IMR-90 (cell line): Measurements from ENCODE around the gene HMHB1. TPM values are rescaled to one million over a fixed set of nuclear protein-coding genes. Genes with fewer than 3 reads are reported as not detected.

Source experiments
- ATAC-seq: fragments of 200-7000 bp; cut with Tn5 transposase; 2 replicates; pipeline ENCODE4 v1.9.1; 2020; ENCODE audit warnings: low read depth, mild to moderate bottlenecking, moderate library complexity
- BruUV-seq: library from RNA; stranded (reverse); fragments of 400-500 nt; replicated peaks from 2 replicates; lab custom pipeline; 2021; lab: Mats Ljungman, UMichigan
- CTCF ChIA-PET: fragments of 300-600 bp; formaldehyde crosslinking; extraction: SDS; loops from one replicate; lab custom pipeline; 2021; ENCODE audit warnings: antibody characterized with exemption; lab: Yijun Ruan, JAX
- POLR2A ChIA-PET: fragments of 300-600 bp; sonication (Branson Sonifier 250); formaldehyde crosslinking; loops from one replicate; lab custom pipeline; 2022; ENCODE audit warnings: antibody characterized with exemption; ENCODE audit not compliant: unreplicated experiment; lab: Charles Lee
- DNase-seq: peaks from one replicate; pipeline ENCODE4 v3.0.0; 2013
- H2AFZ ChIP-seq: replicated peaks from 2 replicates; pipeline ENCODE3; 2013; ENCODE audit warnings: low read length, mild to moderate bottlenecking; ENCODE audit not compliant: poor library complexity
- H2AK5ac ChIP-seq: 2 replicates; pipeline ENCODE4 v1.6.1; 2013; ENCODE audit warnings: low read depth, low read length, inconsistent platforms
- H2AK9ac ChIP-seq: replicated peaks from 2 replicates; pipeline ENCODE3; 2013; ENCODE audit warnings: mild to moderate bottlenecking, low read depth, low read length, moderate library complexity; ENCODE audit not compliant: poor library complexity
- H2BK120ac ChIP-seq: 2 replicates; pipeline ENCODE4 v1.6.1; 2013; ENCODE audit warnings: low read depth, low read length, inconsistent platforms
- H2BK15ac ChIP-seq: 3 replicates; pipeline ENCODE4 v1.6.1; 2013; ENCODE audit warnings: low read depth, low read length, inconsistent platforms
- H2BK20ac ChIP-seq: 2 replicates; pipeline ENCODE4 v1.6.1; 2013; ENCODE audit warnings: low read depth, mild to moderate bottlenecking, inconsistent platforms, low read length, moderate library complexity
- H2BK5ac ChIP-seq: 2 replicates; pipeline ENCODE4 v1.6.1; 2013; ENCODE audit warnings: mild to moderate bottlenecking, low read depth, low read length, inconsistent platforms; ENCODE audit not compliant: poor library complexity, severe bottlenecking
- H3K14ac ChIP-seq: replicated peaks from 2 replicates; pipeline ENCODE4 v1.6.1; 2013; ENCODE audit warnings: low read depth, low read length, inconsistent platforms
- H3K18ac ChIP-seq: 2 replicates; pipeline ENCODE4 v1.6.1; 2013; ENCODE audit warnings: low read depth, low read length, control low read depth
- H3K23ac ChIP-seq: 2 replicates; pipeline ENCODE4 v1.6.1; 2013; ENCODE audit warnings: low read depth, low read length, inconsistent platforms
- H3K27ac ChIP-seq: 2 replicates; pipeline ENCODE4 v1.5.1; 2013; ENCODE audit warnings: mild to moderate bottlenecking, control low read depth, low read length; ENCODE audit not compliant: insufficient read depth
- H3K27me3 ChIP-seq: 2 replicates; pipeline ENCODE4 v1.6.1; 2013; ENCODE audit warnings: low read length; ENCODE audit not compliant: control insufficient read depth, insufficient read depth
- H3K36me3 ChIP-seq: 2 replicates; pipeline ENCODE4 v1.6.1; 2013; ENCODE audit warnings: low read length, mixed read lengths; ENCODE audit not compliant: control insufficient read depth, insufficient read depth
- H3K4ac ChIP-seq: 2 replicates; pipeline ENCODE4 v1.6.1; 2013; ENCODE audit warnings: low read depth, low read length, inconsistent platforms
- H3K4me1 ChIP-seq: 2 replicates; pipeline ENCODE4 v1.6.1; 2013; ENCODE audit warnings: low read length, mixed read lengths; ENCODE audit not compliant: control insufficient read depth, insufficient read depth
- H3K4me2 ChIP-seq: 2 replicates; pipeline ENCODE4 v1.6.1; 2013; ENCODE audit warnings: low read depth, mild to moderate bottlenecking, control low read depth, low read length, moderate library complexity
- H3K4me3 ChIP-seq: 2 replicates; pipeline ENCODE4 v1.5.1; 2013; ENCODE audit warnings: low read depth, mild to moderate bottlenecking, control low read depth, low read length, moderate library complexity; ENCODE audit not compliant: insufficient read depth
- H3K56ac ChIP-seq: 2 replicates; pipeline ENCODE4 v1.6.1; 2013; ENCODE audit warnings: low read length, inconsistent platforms; ENCODE audit not compliant: insufficient read depth; ENCODE audit errors: extremely low read depth
- H3K79me1 ChIP-seq, 2 experiments: 2 replicates each; pipeline ENCODE4 v1.6.1; 2013; ENCODE audit warnings: low read length in 2 of 2, inconsistent platforms in 1 of 2, low read depth in 1 of 2
- H3K9ac ChIP-seq: 2 replicates; pipeline ENCODE4 v1.6.1; 2013; ENCODE audit warnings: low read depth, low read length, control low read depth
- H3K9me1 ChIP-seq: 2 replicates; pipeline ENCODE4 v1.6.1; 2013; ENCODE audit warnings: low read length, inconsistent platforms; ENCODE audit not compliant: insufficient read depth
- H3K9me3 ChIP-seq: 2 replicates; pipeline ENCODE4 v1.6.1; 2013; ENCODE audit warnings: low read length; ENCODE audit not compliant: control insufficient read depth, insufficient read depth
- H4K20me1 ChIP-seq: 2 replicates; pipeline ENCODE4 v1.6.1; 2013; ENCODE audit warnings: low read length, inconsistent platforms; ENCODE audit not compliant: insufficient read depth
- H4K5ac ChIP-seq: 2 replicates; pipeline ENCODE4 v1.6.1; 2013; ENCODE audit warnings: mild to moderate bottlenecking, low read depth, low read length, control low read depth
- H4K8ac ChIP-seq, 2 experiments: 2 replicates each; pipeline ENCODE4 v1.6.1; 2013; ENCODE audit warnings: low read depth in 2 of 2, low read length in 2 of 2, control low read depth in 1 of 2, inconsistent platforms in 1 of 2
- H4K91ac ChIP-seq: 2 replicates; pipeline ENCODE4 v1.6.1; 2013; ENCODE audit warnings: low read depth, low read length, inconsistent platforms; ENCODE audit not compliant: insufficient read depth
- BHLHE40 ChIP-seq: fragments of 150-350 bp; IDR thresholded peaks from 2 replicates; pipeline ENCODE4 v1.6.1; 2016; ENCODE audit warnings: mild to moderate bottlenecking, low read depth, low read length
- CEBPB ChIP-seq: IDR thresholded peaks from 2 replicates; pipeline ENCODE4 v1.6.1; 2012; ENCODE audit warnings: low read depth, low read length, improper control_type of control experiment
- CHD1 ChIP-seq: IDR thresholded peaks from 2 replicates; pipeline ENCODE4 v1.6.1; 2012; ENCODE audit warnings: low read depth, low read length, improper control_type of control experiment
- FOS ChIP-seq: fragments of 150-350 bp; IDR thresholded peaks from 2 replicates; pipeline ENCODE4 v1.6.1; 2016; ENCODE audit warnings: low read depth, low read length
- MAFK ChIP-seq: IDR thresholded peaks from 2 replicates; pipeline ENCODE4 v1.6.1; 2012; ENCODE audit warnings: low read depth, low read length, improper control_type of control experiment
- MAZ ChIP-seq: IDR thresholded peaks from 2 replicates; pipeline ENCODE4 v1.6.1; 2012; ENCODE audit warnings: low read depth, mild to moderate bottlenecking, low read length, improper control_type of control experiment, moderate library complexity, borderline replicate concordance
- MXI1 ChIP-seq: IDR thresholded peaks from 2 replicates; pipeline ENCODE4 v1.6.1; 2012; ENCODE audit warnings: low read depth, mild to moderate bottlenecking, low read length, moderate library complexity, borderline replicate concordance
- NFE2L2 ChIP-seq: fragments of 150-350 bp; IDR thresholded peaks from 2 replicates; pipeline ENCODE4 v1.6.1; 2016; ENCODE audit warnings: low read depth, mild to moderate bottlenecking, low read length
- POLR2A ChIP-seq: IDR thresholded peaks from 2 replicates; pipeline ENCODE4 v1.6.1; 2012; ENCODE audit warnings: mild to moderate bottlenecking, low read depth, low read length
- RCOR1 ChIP-seq: IDR thresholded peaks from 2 replicates; pipeline ENCODE4 v1.6.1; 2012; ENCODE audit warnings: mild to moderate bottlenecking, low read length, improper control_type of control experiment; ENCODE audit not compliant: insufficient replicate concordance
- RFX5 ChIP-seq: IDR thresholded peaks from 2 replicates; pipeline ENCODE4 v1.8.0; 2012; ENCODE audit warnings: low read depth, mild to moderate bottlenecking, low read length, moderate library complexity
- SMC3 ChIP-seq: fragments of 150-350 bp; IDR thresholded peaks from 2 replicates; pipeline ENCODE4 v1.6.1; 2016; ENCODE audit warnings: low read depth, mild to moderate bottlenecking, antibody characterized with exemption, low read length, moderate library complexity
- WGBS, 2 experiments: methylation state at CpG; one replicate each; pipeline versions ENCODE4 v1.1.5 to v1.1.7; 2013; ENCODE audit warnings: missing lambda C conversion rate in 2 of 2; ENCODE audit not compliant: insufficient read length in 1 of 2; ENCODE audit errors: extremely low coverage in 2 of 2; 5-methylcytosine and 5-hydroxymethylcytosine counted together
- dilution Hi-C: fragments of 300-500 bp; cut with HindIII; formaldehyde crosslinking; loops from one replicate; pipeline ENCODE4 v1.14.3; 2018; ENCODE audit warnings: low sequenced_read_pairs; ENCODE audit not compliant: unreplicated experiment
- in situ Hi-C: fragments of 300-500 bp; cut with MboI; formaldehyde crosslinking; loops from 3 replicates; pipeline ENCODE4 v1.14.3; 2019; ENCODE audit warnings: low sequenced_read_pairs, inconsistent platforms, mixed read lengths
- intact Hi-C: fragments of 100-400 bp; cut with micrococcal nuclease; formaldehyde crosslinking; loops from 2 replicates; pipeline ENCODE4 v1.10.0; 2022
- polyA plus RNA-seq, 3 experiments: library from polyadenylated mRNA; depleted of rRNA; stranded (reverse); fragments of >200 nt; gene quantifications; 2 replicates each; pipeline ENCODE4 v1.2.3, GENCODE V29; 2012; ENCODE audit warnings: low replicate concordance in 1 of 3
- total RNA-seq: library from RNA; depleted of rRNA; stranded (reverse); fragments of >200 nt; gene quantifications from 2 replicates; pipeline ENCODE4 v1.2.3, GENCODE V29; 2012
- TF ChIP-seq, protein P1 (sequence below): conservative IDR thresholded peaks from 2 replicates; pipeline ENCODE4 v1.5.1; 2012; ENCODE audit warnings: mild to moderate bottlenecking, low read depth, low read length, improper control_type of control experiment
- TF ChIP-seq, protein P2 (sequence below): fragments of 150-350 bp; IDR thresholded peaks from 2 replicates; pipeline ENCODE4 v1.6.1; 2016; ENCODE audit warnings: low read depth, mild to moderate bottlenecking, low read length, moderate library complexity, borderline replicate concordance
- TF ChIP-seq, protein P3 (sequence below): fragments of 150-350 bp; IDR thresholded peaks from 2 replicates; pipeline ENCODE4 v1.6.1; 2017; ENCODE audit warnings: mild to moderate bottlenecking, antibody characterized with exemption, low read length, low read depth

HMHB1 gene
- total and polyA plus RNA-seq, 2 of the 4 experiments (the other 2 are of a cell fraction), result not detected

DNA sequence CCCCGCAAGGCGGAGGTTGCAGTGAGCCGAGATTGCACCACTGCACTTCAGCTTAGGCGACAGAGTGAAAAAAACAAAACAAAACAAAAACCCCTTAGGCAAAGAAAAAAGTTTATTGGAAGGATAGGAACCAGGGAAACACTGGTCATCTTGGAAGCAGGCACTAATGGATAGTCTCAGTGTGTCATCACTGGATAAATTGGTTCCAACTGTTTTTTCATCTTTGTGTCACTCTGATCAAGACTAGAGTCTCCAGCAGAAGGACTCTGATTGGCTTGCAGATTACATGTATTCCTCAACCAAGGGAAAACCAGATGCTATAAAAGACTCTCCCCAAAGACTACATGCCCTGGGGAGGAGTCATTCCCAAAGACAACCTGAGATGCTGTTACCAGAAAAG, 35.0 kb upstream of the HMHB1 start:
- TF ChIP-seq BHLHE40 (no peak), RFX5 (no peak), POLR2A (no peak), SMC3 (no peak), MAZ (no peak), CHD1 (no peak), CEBPB (no peak), MAFK (no peak), NFE2L2 (no peak), FOS (no peak), RCOR1 (no peak), MXI1 (no peak)
- TF ChIP-seq, protein P1, sequence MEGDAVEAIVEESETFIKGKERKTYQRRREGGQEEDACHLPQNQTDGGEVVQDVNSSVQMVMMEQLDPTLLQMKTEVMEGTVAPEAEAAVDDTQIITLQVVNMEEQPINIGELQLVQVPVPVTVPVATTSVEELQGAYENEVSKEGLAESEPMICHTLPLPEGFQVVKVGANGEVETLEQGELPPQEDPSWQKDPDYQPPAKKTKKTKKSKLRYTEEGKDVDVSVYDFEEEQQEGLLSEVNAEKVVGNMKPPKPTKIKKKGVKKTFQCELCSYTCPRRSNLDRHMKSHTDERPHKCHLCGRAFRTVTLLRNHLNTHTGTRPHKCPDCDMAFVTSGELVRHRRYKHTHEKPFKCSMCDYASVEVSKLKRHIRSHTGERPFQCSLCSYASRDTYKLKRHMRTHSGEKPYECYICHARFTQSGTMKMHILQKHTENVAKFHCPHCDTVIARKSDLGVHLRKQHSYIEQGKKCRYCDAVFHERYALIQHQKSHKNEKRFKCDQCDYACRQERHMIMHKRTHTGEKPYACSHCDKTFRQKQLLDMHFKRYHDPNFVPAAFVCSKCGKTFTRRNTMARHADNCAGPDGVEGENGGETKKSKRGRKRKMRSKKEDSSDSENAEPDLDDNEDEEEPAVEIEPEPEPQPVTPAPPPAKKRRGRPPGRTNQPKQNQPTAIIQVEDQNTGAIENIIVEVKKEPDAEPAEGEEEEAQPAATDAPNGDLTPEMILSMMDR, result no peak
- TF ChIP-seq, protein P2, sequence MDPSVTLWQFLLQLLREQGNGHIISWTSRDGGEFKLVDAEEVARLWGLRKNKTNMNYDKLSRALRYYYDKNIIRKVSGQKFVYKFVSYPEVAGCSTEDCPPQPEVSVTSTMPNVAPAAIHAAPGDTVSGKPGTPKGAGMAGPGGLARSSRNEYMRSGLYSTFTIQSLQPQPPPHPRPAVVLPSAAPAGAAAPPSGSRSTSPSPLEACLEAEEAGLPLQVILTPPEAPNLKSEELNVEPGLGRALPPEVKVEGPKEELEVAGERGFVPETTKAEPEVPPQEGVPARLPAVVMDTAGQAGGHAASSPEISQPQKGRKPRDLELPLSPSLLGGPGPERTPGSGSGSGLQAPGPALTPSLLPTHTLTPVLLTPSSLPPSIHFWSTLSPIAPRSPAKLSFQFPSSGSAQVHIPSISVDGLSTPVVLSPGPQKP, result no peak
- TF ChIP-seq, protein P3, sequence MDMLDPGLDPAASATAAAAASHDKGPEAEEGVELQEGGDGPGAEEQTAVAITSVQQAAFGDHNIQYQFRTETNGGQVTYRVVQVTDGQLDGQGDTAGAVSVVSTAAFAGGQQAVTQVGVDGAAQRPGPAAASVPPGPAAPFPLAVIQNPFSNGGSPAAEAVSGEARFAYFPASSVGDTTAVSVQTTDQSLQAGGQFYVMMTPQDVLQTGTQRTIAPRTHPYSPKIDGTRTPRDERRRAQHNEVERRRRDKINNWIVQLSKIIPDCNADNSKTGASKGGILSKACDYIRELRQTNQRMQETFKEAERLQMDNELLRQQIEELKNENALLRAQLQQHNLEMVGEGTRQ, result no peak
- H2AK5ac ChIP-seq, result no peak overlapping the region
- no peak overlapping the region for H2BK20ac ChIP-seq
- no peak overlapping the region for H3K18ac ChIP-seq
- no peak overlapping the region for H2AK9ac ChIP-seq
- no peak overlapping the region for H3K56ac ChIP-seq
- no peak overlapping the region for H3K27ac ChIP-seq
- in situ Hi-C loops, result no loop called here
- H3K36me3 ChIP-seq, result no peaks in the 10 kb centered on the region
- no peaks in the 10 kb centered on the region for H3K79me1 ChIP-seq
- H3K23ac ChIP-seq, result no peak overlapping the region
- no TSS peak for BruUV-seq
- no peak overlapping the region for H4K91ac ChIP-seq
- ChIA-PET CTCF (no interaction called here), POLR2A (no interaction called here)
- intact Hi-C loops, result no loop called here
- H3K4me1 ChIP-seq, result no peaks in the 10 kb centered on the region
- DNase-seq (no peak), ATAC-seq (no peak)
- no CpG with 5 or more reads among the region's 4 CpGs for WGBS, 2 experiments
- no peaks in the 10 kb centered on the region for H4K20me1 ChIP-seq
- no peak overlapping the region for H3K14ac ChIP-seq
- no peak overlapping the region for H2BK120ac ChIP-seq
- 0 out of 3 replicates have a peak overlapping the region, but pooled peaks have one; percentile 31 for H2BK15ac ChIP-seq
- no peak overlapping the region for H4K8ac ChIP-seq
- dilution Hi-C loops, result no loop called here
- no peak overlapping the region for H4K5ac ChIP-seq
- no peak overlapping the region for H2BK5ac ChIP-seq
- H3K9ac ChIP-seq, result no peak overlapping the region
- H2AFZ ChIP-seq, result no peak overlapping the region
- H3K4me3 ChIP-seq, result no peak overlapping the region
- H3K9me1 ChIP-seq, result no peaks in the 10 kb centered on the region
- H3K27me3 ChIP-seq, result no peaks in the 10 kb centered on the region
- no peak overlapping the region for H3K4ac ChIP-seq
- H3K9me3 ChIP-seq, result peaks cover 2% of the 10 kb centered on the region; the same call in 1 of the 2 replicates
- H3K4me2 ChIP-seq, result no peak overlapping the region
